H1 (cell line): ENCODE results near the gene ITPKB. TPM values are rescaled to one million over a fixed set of nuclear protein-coding genes. Genes with fewer than 3 reads are reported as not detected.

Source experiments
- CTCF ChIA-PET: fragments of 300-600 bp; sonication (Branson Sonifier 250); formaldehyde crosslinking; loops from one replicate; lab custom pipeline; 2021; ENCODE audit not compliant: partially characterized antibody; lab: Charles Lee
- POLR2A ChIA-PET: fragments of 300-600 bp; sonication (Branson Sonifier 250); formaldehyde crosslinking; loops from one replicate; lab custom pipeline; 2021; ENCODE audit warnings: inconsistent platforms; ENCODE audit not compliant: partially characterized antibody; lab: Charles Lee
- DNase-seq, 2 experiments: peaks; one replicate each; pipeline versions ENCODE4 v3.0.0 to v3.0.0-alpha.2; 2010 to 2022; ENCODE audit warnings: low spot score in 2 of 2, low read depth in 1 of 2, mixed read lengths in 1 of 2
- FAIRE-seq: peaks from 2 replicates; lab custom pipeline; 2011; peaks lifted over from hg19 to GRCh38; lab: Jason Lieb, UNC
- H2AFZ ChIP-seq: 2 replicates; pipeline ENCODE4 v1.8.1; 2012; ENCODE audit warnings: low read length, inconsistent platforms
- H2AK5ac ChIP-seq: 2 replicates; pipeline ENCODE4 v1.6.1; 2013; ENCODE audit warnings: low read depth, low read length
- H2BK120ac ChIP-seq: replicated peaks from 2 replicates; pipeline ENCODE3; 2013; ENCODE audit warnings: low read depth, low read length, inconsistent platforms
- H2BK12ac ChIP-seq: 2 replicates; pipeline ENCODE4 v1.6.1; 2013; ENCODE audit warnings: low read depth, low read length
- H2BK15ac ChIP-seq: 2 replicates; pipeline ENCODE4 v1.6.1; 2013; ENCODE audit warnings: low read length
- H2BK20ac ChIP-seq: 2 replicates; pipeline ENCODE4 v1.6.1; 2013; ENCODE audit warnings: low read length
- H2BK5ac ChIP-seq: 2 replicates; pipeline ENCODE4 v1.6.1; 2013; ENCODE audit warnings: low read depth, low read length
- H3K14ac ChIP-seq: 2 replicates; pipeline ENCODE4 v1.6.1; 2013; ENCODE audit warnings: inconsistent platforms; ENCODE audit not compliant: insufficient read length
- H3K18ac ChIP-seq: 2 replicates; pipeline ENCODE4 v1.6.1; 2013; ENCODE audit warnings: low read length; ENCODE audit errors: extremely low read depth
- H3K23ac ChIP-seq: 2 replicates; pipeline ENCODE4 v1.6.1; 2013; ENCODE audit warnings: inconsistent platforms; ENCODE audit not compliant: insufficient read length
- H3K23me2 ChIP-seq: 2 replicates; pipeline ENCODE4 v1.6.1; 2013; ENCODE audit warnings: low read depth, low read length
- H3K27ac ChIP-seq: 2 replicates; pipeline ENCODE4 v1.6.1; 2011; ENCODE audit warnings: low read depth, low read length, inconsistent platforms
- H3K27me3 ChIP-seq, 4 experiments: replicated peaks in 1 of 4; 1 replicate in 1 of 4; 2 replicates in 3 of 4; pipeline versions ENCODE4 v1.6.1 to v1.8.1; 2011 to 2013; ENCODE audit warnings: low read length in 3 of 4, mild to moderate bottlenecking in 3 of 4, inconsistent platforms in 2 of 4, mixed read lengths in 2 of 4, moderate library complexity in 1 of 4; ENCODE audit not compliant: control insufficient read depth in 3 of 4, insufficient read depth in 3 of 4; ENCODE audit errors: extremely low read depth in 1 of 4
- H3K36me3 ChIP-seq, 4 experiments: 2 replicates each; pipeline versions ENCODE4 v1.6.1 to v1.8.1; 2011 to 2013; ENCODE audit warnings: mild to moderate bottlenecking in 4 of 4, low read length in 3 of 4, moderate library complexity in 2 of 4, control low read depth in 1 of 4, inconsistent platforms in 1 of 4; ENCODE audit not compliant: insufficient read depth in 4 of 4, control insufficient read depth in 2 of 4
- H3K4ac ChIP-seq: replicated peaks from 2 replicates; pipeline ENCODE3; 2013; ENCODE audit warnings: low read length, low read depth, mixed read lengths, inconsistent platforms; ENCODE audit not compliant: insufficient read length
- H3K4me1 ChIP-seq, 4 experiments: replicated peaks in 1 of 4; 1 replicate in 1 of 4; 2 replicates in 3 of 4; pipeline versions ENCODE4 v1.6.1 to v1.8.1; 2011 to 2013; ENCODE audit warnings: low read length in 3 of 4, inconsistent platforms in 2 of 4, mixed read lengths in 1 of 4; ENCODE audit not compliant: insufficient read depth in 4 of 4, control insufficient read depth in 3 of 4
- H3K4me2 ChIP-seq, 2 experiments: 2 replicates each; pipeline versions ENCODE4 v1.6.1 to v1.8.1; 2011 to 2013; ENCODE audit warnings: low read depth in 2 of 2, low read length in 2 of 2, control low read depth in 1 of 2, inconsistent platforms in 1 of 2, mild to moderate bottlenecking in 1 of 2; ENCODE audit not compliant: insufficient read depth in 1 of 2
- H3K4me3 ChIP-seq, 4 experiments: fragments of 200-600, 300-600 bp in 1 of 4; sonication (generic), shearing (Covaris generic), sonication (Bioruptor Twin) in 1 of 4; 2 replicates each; pipeline versions ENCODE4 v1.5.1 to v1.8.1; 2011 to 2016; ENCODE audit warnings: low read length in 4 of 4, low read depth in 3 of 4, control low read depth in 2 of 4, inconsistent platforms in 2 of 4, mild to moderate bottlenecking in 2 of 4, mixed read lengths in 1 of 4, moderate library complexity in 1 of 4; ENCODE audit not compliant: insufficient read depth in 2 of 4; ENCODE audit errors: extremely low read depth in 1 of 4
- H3K56ac ChIP-seq: replicated peaks from 2 replicates; pipeline ENCODE3; 2013; ENCODE audit warnings: low read depth, mild to moderate bottlenecking, mixed read lengths, low read length, inconsistent platforms; ENCODE audit not compliant: insufficient read length
- H3K79me1 ChIP-seq: 2 replicates; pipeline ENCODE4 v1.6.1; 2013; ENCODE audit warnings: low read depth, low read length, control low read depth
- H3K79me2 ChIP-seq, 2 experiments: 2 replicates each; pipeline versions ENCODE4 v1.6.1 to v1.8.1; 2012 to 2013; ENCODE audit warnings: low read length in 2 of 2, mild to moderate bottlenecking in 2 of 2, inconsistent platforms in 1 of 2; ENCODE audit not compliant: insufficient read depth in 2 of 2, control insufficient read depth in 1 of 2
- H3K9ac ChIP-seq, 4 experiments: replicated peaks in 1 of 4; 1 replicate in 1 of 4; 2 replicates in 3 of 4; pipeline versions ENCODE4 v1.6.1 to v1.8.1; 2011 to 2013; ENCODE audit warnings: low read depth in 3 of 4, low read length in 3 of 4, control low read depth in 2 of 4, mild to moderate bottlenecking in 2 of 4, moderate library complexity in 2 of 4, inconsistent platforms in 1 of 4; ENCODE audit errors: extremely low read depth in 1 of 4
- H3K9me3 ChIP-seq, 2 experiments: 2 replicates each; pipeline versions ENCODE4 v1.6.1 to v1.8.1; 2012 to 2013; ENCODE audit warnings: mild to moderate bottlenecking in 2 of 2, moderate library complexity in 2 of 2, control low read depth in 1 of 2, inconsistent platforms in 1 of 2, low read depth in 1 of 2, low read length in 1 of 2, mixed read lengths in 1 of 2; ENCODE audit not compliant: insufficient read depth in 2 of 2
- H4K20me1 ChIP-seq, 2 experiments: replicated peaks in 1 of 2; 2 replicates each; pipeline versions ENCODE3 to v1.8.1; 2011 to 2013; ENCODE audit warnings: inconsistent platforms in 2 of 2, low read length in 2 of 2, mild to moderate bottlenecking in 1 of 2; ENCODE audit not compliant: insufficient read depth in 2 of 2, control insufficient read depth in 1 of 2
- H4K5ac ChIP-seq: 2 replicates; pipeline ENCODE4 v1.6.1; 2013; ENCODE audit warnings: low read length, low read depth, mixed read lengths, inconsistent platforms; ENCODE audit not compliant: insufficient read length
- H4K8ac ChIP-seq: 2 replicates; pipeline ENCODE4 v1.8.0; 2013; ENCODE audit warnings: mild to moderate bottlenecking, moderate library complexity, low read length, inconsistent platforms; ENCODE audit not compliant: insufficient read depth; ENCODE audit errors: extremely low read depth
- H4K91ac ChIP-seq: replicated peaks from 2 replicates; pipeline ENCODE3; 2013; ENCODE audit warnings: low read length, mixed read lengths, inconsistent platforms; ENCODE audit not compliant: insufficient read length
- ATF3 ChIP-seq: IDR thresholded peaks from 2 replicates; pipeline ENCODE4 v1.6.1; 2011; ENCODE audit warnings: low read depth, mild to moderate bottlenecking, low read length; ENCODE audit not compliant: insufficient read depth
- E2F6 ChIP-seq: IDR thresholded peaks from 2 replicates; pipeline ENCODE4 v1.6.1; 2012; ENCODE audit warnings: inconsistent platforms
- FOSL1 ChIP-seq: IDR thresholded peaks from 2 replicates; pipeline ENCODE4 v1.6.1; 2011; ENCODE audit warnings: mild to moderate bottlenecking, low read depth, low read length, moderate library complexity; ENCODE audit not compliant: insufficient read depth
- HDAC2 ChIP-seq, 2 experiments: fragments of 300-600 bp in 1 of 2; sonication (generic) in 1 of 2; IDR thresholded peaks; 2 replicates each; pipeline ENCODE4 v1.6.1; 2011 to 2012; ENCODE audit warnings: low read depth in 2 of 2, low read length in 2 of 2, mild to moderate bottlenecking in 2 of 2, moderate library complexity in 2 of 2, borderline replicate concordance in 1 of 2, inconsistent platforms in 1 of 2
- HDAC6 ChIP-seq: IDR thresholded peaks from one replicate; pipeline ENCODE4 v1.7.1; 2012; ENCODE audit warnings: low read depth, mild to moderate bottlenecking, inconsistent platforms, low read length, moderate library complexity
- PHF8 ChIP-seq: fragments of 200-600 bp; sonication (generic); conservative IDR thresholded peaks from 2 replicates; pipeline ENCODE4 v1.7.1; 2012; ENCODE audit warnings: low read depth, mild to moderate bottlenecking, inconsistent platforms, low read length, moderate library complexity
- RFX5 ChIP-seq: IDR thresholded peaks from 2 replicates; pipeline ENCODE4 v1.6.1; 2011; ENCODE audit warnings: low read depth, low read length, improper control_type of control experiment, borderline replicate concordance
- SAP30 ChIP-seq: fragments of 300-600 bp; sonication (generic); IDR thresholded peaks from 2 replicates; pipeline ENCODE4 v1.7.1; 2012; ENCODE audit warnings: low read length, moderate library complexity, mild to moderate bottlenecking, inconsistent platforms; ENCODE audit not compliant: insufficient read depth, insufficient replicate concordance
- SP2 ChIP-seq: IDR thresholded peaks from 2 replicates; pipeline ENCODE4 v1.6.1; 2012; ENCODE audit warnings: mild to moderate bottlenecking, low read length, inconsistent platforms
- YY1 ChIP-seq: IDR thresholded peaks from 2 replicates; pipeline ENCODE4 v1.6.1; 2011; ENCODE audit warnings: low read depth, mild to moderate bottlenecking, low read length
- WGBS, 2 experiments: shearing (Covaris generic) in 1 of 2; methylation state at CpG; one replicate each; pipeline versions ENCODE4 v1.1.6 to v1.1.7; 2013 to 2015; ENCODE audit warnings: low lambda C conversion rate in 2 of 2, mixed read lengths in 2 of 2, inconsistent platforms in 1 of 2, low coverage in 1 of 2, missing lambda C conversion rate in 1 of 2; ENCODE audit not compliant: insufficient replicate concordance in 2 of 2, insufficient coverage in 1 of 2, insufficient read length in 1 of 2; ENCODE audit errors: extremely low coverage in 1 of 2, missing lambda C conversion rate in 1 of 2; 5-methylcytosine and 5-hydroxymethylcytosine counted together
- polyA plus RNA-seq, 7 experiments: library from polyadenylated mRNA; depleted of rRNA in 3 of 7; stranded (reverse) in 5 of 7; unstranded in 2 of 7; fragments of >200 nt in 5 of 7; fragments of 200-250 nt in 2 of 7; gene quantifications; 1 replicate in 5 of 7; 2 replicates in 1 of 7; 4 replicates in 1 of 7; pipeline versions ENCODE4 v1.2.1 to v1.2.3, GENCODE V29; 2011 to 2013; ENCODE audit warnings: missing spikeins in 2 of 7, mixed read lengths in 2 of 7
- total RNA-seq: library from RNA; stranded (reverse); fragmentation: NEBNext Ultra II Directional; extraction: Animal tissue kit (Norgen Biotek cat#: 25700); gene quantifications from 2 replicates; pipeline ENCODE4 v1.2.1, GENCODE V29; 2021

Gene ITPKB
- total and polyA plus RNA-seq, 2 of the 8 experiments (the other 6 are each of a cell fraction or from before 2014, with no cell fraction given), result 1.7 to 4.8 TPM

GRCh38 chr1:226665505-226666163 is 73.4 kb downstream of the ITPKB start:
- Histone ChIP-seq H3K4me1 (peaks cover 2 to 10% (median 2%) of the 10 kb centered on the region in 4 experiments; a peak in 5 of 7 replicates), H3K23ac (no peak overlapping the region), H2BK12ac (no peak overlapping the region), H3K4me2 (no peak overlapping the region), H3K79me1 (no peaks in the 10 kb centered on the region), H3K79me2 (no peaks in the 10 kb centered on the region), H3K27me3 (no peaks in the 10 kb centered on the region)
- CTCF ChIA-PET, result interaction anchor here (0.6 to 1.3 kb wide), 6 partner anchors 12 to 163 kb away, joined by 3 to 4 read pairs (median 4); no protein-coding TSS in a partner anchor
- no peak for TF ChIP-seq SP2
- TF ChIP-seq HDAC6, result no peak
- no peak for TF ChIP-seq SAP30
- TF ChIP-seq PHF8, result no peak
- TF ChIP-seq FOSL1, result no peak
- TF ChIP-seq RFX5, result no peak
- no peak for TF ChIP-seq E2F6
- no peak for TF ChIP-seq YY1
- TF ChIP-seq HDAC2 (IDR thresholded peaks at IDR 0.05; ENCODE audit: borderline replicate concordance in 1 of 2, low read depth in 2 of 2, low read length in 2 of 2), result no peak
- TF ChIP-seq ATF3, result no peak
- TF ChIP-seq, all 59 proteins: peak for 0
- H2BK20ac ChIP-seq, result no peak overlapping the region
- H4K20me1 ChIP-seq, result no peaks in the 10 kb centered on the region
- no peak overlapping the region for H2BK15ac ChIP-seq
- H4K91ac ChIP-seq, result no peak overlapping the region
- POLR2A ChIA-PET, result interaction anchor here (1.3 kb wide), 2 partner anchors 10 to 11 kb away, joined by 3 to 4 read pairs; no protein-coding TSS in a partner anchor
- FAIRE-seq (no peak), DNase-seq (no peak)
- H2BK5ac ChIP-seq, result no peak overlapping the region
- no peak overlapping the region for H3K14ac ChIP-seq
- H3K36me3 ChIP-seq, result no peaks in the 10 kb centered on the region
- no peak overlapping the region for H3K27ac ChIP-seq
- no peak overlapping the region; the same call in 1 of the 2 replicates for H2AK5ac ChIP-seq
- peak overlapping the region; percentile 36; the same call in 1 of the 2 replicates for H3K18ac ChIP-seq
- H3K9ac ChIP-seq, result no peak overlapping the region
- H3K56ac ChIP-seq, result no peak overlapping the region
- no peak overlapping the region for H4K8ac ChIP-seq
- H3K9me3 ChIP-seq, result no peaks in the 10 kb centered on the region
- H3K23me2 ChIP-seq, result no peaks in the 10 kb centered on the region
- no peak overlapping the region for H3K4ac ChIP-seq
- H3K4me3 ChIP-seq, result no peak overlapping the region
- no peak overlapping the region for H2BK120ac ChIP-seq
- 94% methylated on average over 17 of the region's 17 CpGs; no CpG with 5 or more reads in 1 of the 2 experiments for WGBS, 2 experiments
- H4K5ac ChIP-seq, result no peak overlapping the region
- H2AFZ ChIP-seq, result no peak overlapping the region
